Astrocyte of the spinal cord (primary cell): ENCODE data around the gene TM9SF4.

Experiments
- DNase-seq: peaks from one replicate; pipeline ENCODE4 v3.0.0; 2011; ENCODE audit warnings: low read depth, low spot score
- H3K4me3 ChIP-seq: 2 replicates; pipeline ENCODE4 v1.5.1; 2011; ENCODE audit warnings: low read depth, mild to moderate bottlenecking, low read length, moderate library complexity
- in situ Hi-C: cut with HindIII; loops from 2 replicates; pipeline ENCODE4 v1.10.0; 2017; ENCODE audit warnings: low sequenced_read_pairs
- TF ChIP-seq, protein P1 (sequence below): IDR thresholded peaks from 2 replicates; pipeline ENCODE4 v1.5.1; 2012; ENCODE audit warnings: low read depth, mild to moderate bottlenecking, low read length, inconsistent platforms

Gene TM9SF4

DNA sequence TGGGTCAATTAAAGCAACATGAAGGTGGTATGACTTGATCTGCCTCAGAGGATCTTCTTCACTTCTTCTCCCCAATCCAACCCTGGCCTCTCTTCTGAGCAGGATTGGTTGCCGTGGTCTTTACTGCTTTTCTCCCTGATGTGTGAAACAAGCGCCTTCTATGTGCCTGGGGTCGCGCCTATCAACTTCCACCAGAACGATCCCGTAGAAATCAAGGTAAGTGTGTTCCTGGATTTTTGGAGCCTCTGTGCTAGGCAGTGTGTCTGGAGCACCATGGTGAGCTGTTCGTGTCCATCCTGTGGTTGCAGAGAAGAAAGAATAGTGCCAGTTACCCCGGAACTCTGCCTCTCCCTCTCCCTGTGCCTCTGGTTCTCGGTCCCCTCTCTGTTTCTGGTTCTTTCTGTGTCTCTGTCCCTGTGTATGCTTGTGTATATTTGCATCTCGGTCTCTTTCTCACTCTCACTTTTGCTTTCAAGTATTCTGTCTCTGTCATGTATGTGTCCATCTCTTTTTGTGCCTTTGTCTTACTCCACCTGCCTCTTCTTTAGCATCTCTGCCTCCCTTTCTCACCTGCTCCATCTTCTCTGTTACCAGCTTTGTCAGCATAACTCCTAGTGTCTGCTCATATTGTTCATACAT, 23.5 kb downstream of the TM9SF4 start:
- TF ChIP-seq, protein P1, sequence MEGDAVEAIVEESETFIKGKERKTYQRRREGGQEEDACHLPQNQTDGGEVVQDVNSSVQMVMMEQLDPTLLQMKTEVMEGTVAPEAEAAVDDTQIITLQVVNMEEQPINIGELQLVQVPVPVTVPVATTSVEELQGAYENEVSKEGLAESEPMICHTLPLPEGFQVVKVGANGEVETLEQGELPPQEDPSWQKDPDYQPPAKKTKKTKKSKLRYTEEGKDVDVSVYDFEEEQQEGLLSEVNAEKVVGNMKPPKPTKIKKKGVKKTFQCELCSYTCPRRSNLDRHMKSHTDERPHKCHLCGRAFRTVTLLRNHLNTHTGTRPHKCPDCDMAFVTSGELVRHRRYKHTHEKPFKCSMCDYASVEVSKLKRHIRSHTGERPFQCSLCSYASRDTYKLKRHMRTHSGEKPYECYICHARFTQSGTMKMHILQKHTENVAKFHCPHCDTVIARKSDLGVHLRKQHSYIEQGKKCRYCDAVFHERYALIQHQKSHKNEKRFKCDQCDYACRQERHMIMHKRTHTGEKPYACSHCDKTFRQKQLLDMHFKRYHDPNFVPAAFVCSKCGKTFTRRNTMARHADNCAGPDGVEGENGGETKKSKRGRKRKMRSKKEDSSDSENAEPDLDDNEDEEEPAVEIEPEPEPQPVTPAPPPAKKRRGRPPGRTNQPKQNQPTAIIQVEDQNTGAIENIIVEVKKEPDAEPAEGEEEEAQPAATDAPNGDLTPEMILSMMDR = no peak
- no peak overlapping the region for H3K4me3 ChIP-seq
- DNase-seq = no peak
- in situ Hi-C loops = no loop called here

DNA sequence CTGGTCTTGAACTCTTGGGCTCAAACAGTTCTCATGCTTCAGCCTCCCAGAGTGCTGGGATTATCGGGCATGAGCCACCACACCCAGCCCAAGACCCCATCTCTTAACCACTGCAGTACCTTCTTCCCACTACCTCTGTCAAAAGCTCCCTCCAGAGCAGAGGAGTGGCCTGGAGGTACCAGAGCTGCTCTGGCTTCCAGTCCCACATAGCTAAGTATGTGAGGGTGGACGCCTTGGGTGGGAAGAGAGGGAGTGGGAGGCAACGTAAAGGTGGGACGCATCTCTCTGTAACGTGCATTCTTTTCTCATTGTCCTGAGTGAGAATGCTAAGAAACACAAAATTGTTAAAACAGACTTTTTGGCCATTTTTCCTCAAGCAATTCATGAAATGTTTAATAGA, 24.5 kb downstream of the TM9SF4 start:
- TF ChIP-seq, protein P1 = no peak
- no peak for DNase-seq
- in situ Hi-C loops = no loop called here

GRCh38 chr20:32135983-32136515, 26.5 kb downstream of the TM9SF4 start:
- in situ Hi-C loops = no loop called here
- no peak for DNase-seq
- TF ChIP-seq, protein P1 = no peak
- no peak overlapping the region for H3K4me3 ChIP-seq

More for the DNA sequence above, 24.5 kb downstream of the TM9SF4 start:
- H3K4me3 ChIP-seq = no peak overlapping the region

DNA sequence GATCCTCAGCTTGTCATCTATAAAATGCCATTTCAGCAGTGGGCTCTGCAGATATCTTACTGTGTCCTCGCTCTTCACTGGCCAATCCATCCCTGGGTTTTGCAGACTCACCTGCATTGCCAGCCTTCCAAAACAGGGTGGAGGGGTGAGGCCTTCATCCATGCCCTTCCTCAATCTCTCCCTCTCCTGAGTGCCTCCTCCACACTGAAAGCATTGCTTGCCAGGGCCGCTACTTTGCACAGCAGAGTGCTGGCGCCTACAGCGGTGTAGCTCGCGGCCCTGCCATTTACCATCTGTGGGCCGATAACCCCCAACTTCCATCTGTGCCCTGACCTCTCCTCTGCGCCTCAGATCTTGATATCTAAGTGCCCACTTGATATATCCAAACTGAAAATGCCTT, 29.4 kb downstream of the TM9SF4 start:
- H3K4me3 ChIP-seq = no peak overlapping the region
- no peak for DNase-seq
- TF ChIP-seq, protein P1 = no peak

DNA sequence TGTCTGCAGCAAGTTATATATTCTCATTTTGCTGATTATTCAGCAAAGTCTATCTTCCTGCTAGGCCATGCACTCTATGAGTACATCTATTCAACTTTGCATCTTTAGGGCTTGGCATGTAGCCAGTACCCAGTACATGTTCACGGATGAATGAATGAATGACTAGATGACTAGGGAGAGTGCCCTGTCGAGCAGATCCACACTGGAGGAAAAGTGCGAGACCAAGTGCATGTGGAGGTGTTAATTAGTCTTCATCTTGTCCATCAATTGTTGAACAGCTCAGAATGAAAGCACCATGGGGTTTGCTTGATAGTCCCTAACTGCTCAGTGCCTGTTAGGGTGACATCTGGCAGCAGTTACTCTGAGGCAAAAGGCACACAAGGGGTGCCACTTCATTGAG, 30.4 kb downstream of the TM9SF4 start:
- DNase-seq = no peak
- no peak overlapping the region for H3K4me3 ChIP-seq
- TF ChIP-seq, protein P1 = no peak
- in situ Hi-C loops = no loop called here

More for the DNA sequence above, 29.4 kb downstream of the TM9SF4 start:
- in situ Hi-C loops = no loop called here

- no peak overlapping the region for H3K4me3 ChIP-seq
- in situ Hi-C loops = no loop called here
- no peak for DNase-seq
- TF ChIP-seq, protein P1 = no peak
Measured at GRCh38 chr20:32140603-32141002, 31.1 kb downstream of the TM9SF4 start.
